HepG2 (cell line): ENCODE measurements around the gene MRPL54.

Experiments
- ARNT ChIP-seq: fragments of 450-650 bp; IDR thresholded peaks from 2 replicates; pipeline ENCODE4 v1.6.1; 2017
- NCOA2 ChIP-seq: sonication (generic); formaldehyde crosslinking; IDR thresholded peaks from 2 replicates; pipeline ENCODE4 v1.8.0; 2022; ENCODE audit warnings: inconsistent platforms
- POLR2AphosphoS2 ChIP-seq: IDR thresholded peaks from 2 replicates; pipeline ENCODE4 v1.6.1; 2011; ENCODE audit warnings: low read depth, low read length, improper control_type of control experiment
- SMARCC2 ChIP-seq: fragments of 450-650 bp; IDR thresholded peaks from 2 replicates; pipeline ENCODE4 v1.6.1; 2017; ENCODE audit warnings: antibody characterized with exemption, mild to moderate bottlenecking
- ZNF143 ChIP-seq: sonication (generic); formaldehyde crosslinking; IDR thresholded peaks from 2 replicates; pipeline ENCODE4 v1.4.0; 2020; ENCODE audit warnings: missing genetic modification reagents
- ZNF460 ChIP-seq: sonication (generic); formaldehyde crosslinking; IDR thresholded peaks from 2 replicates; pipeline ENCODE4 v1.5.1; 2020; ENCODE audit warnings: missing genetic modification reagents, mild to moderate bottlenecking, borderline replicate concordance
- ZZZ3 ChIP-seq: sonication (generic); formaldehyde crosslinking; IDR thresholded peaks from 2 replicates; pipeline ENCODE4 v1.4.0; 2020; ENCODE audit warnings: missing genetic modification reagents, mild to moderate bottlenecking, borderline replicate concordance
- TF ChIP-seq, protein P1 (sequence below): IDR thresholded peaks from 2 replicates; pipeline ENCODE4 v1.6.1; 2012; ENCODE audit warnings: inconsistent platforms

DNA sequence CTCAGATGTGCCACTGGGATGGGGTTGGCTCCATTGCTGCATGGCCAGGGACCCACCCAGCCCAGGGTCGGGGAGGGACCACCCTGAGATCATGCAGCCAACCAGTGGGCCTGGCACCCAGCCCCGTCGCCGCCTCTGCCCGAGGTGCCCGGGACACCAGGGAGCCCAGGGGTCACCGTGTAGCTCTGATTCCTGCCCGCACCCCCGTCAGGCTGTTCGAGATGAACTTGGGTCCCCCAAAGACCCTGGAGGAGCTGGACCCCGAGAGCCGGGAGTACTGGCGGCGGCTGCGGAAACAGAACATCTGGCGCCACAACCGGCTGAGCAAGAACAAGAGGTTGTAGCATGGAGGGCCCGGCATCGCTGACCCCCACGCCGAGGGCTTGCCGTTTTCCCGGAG is 4.6 kb downstream of the MRPL54 start:
- no peak for TF ChIP-seq ARNT
- TF ChIP-seq ZNF143 (CRISPR knock-in tag): no peak
- no peak for TF ChIP-seq POLR2AphosphoS2
- TF ChIP-seq ZNF460 (CRISPR knock-in tag): no peak
- TF ChIP-seq SMARCC2: no peak
- TF ChIP-seq ZZZ3: no peak
- TF ChIP-seq, protein P1, sequence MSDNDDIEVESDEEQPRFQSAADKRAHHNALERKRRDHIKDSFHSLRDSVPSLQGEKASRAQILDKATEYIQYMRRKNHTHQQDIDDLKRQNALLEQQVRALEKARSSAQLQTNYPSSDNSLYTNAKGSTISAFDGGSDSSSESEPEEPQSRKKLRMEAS: no peak
- TF ChIP-seq NCOA2 (CRISPR knock-in tag): no peak
